ENCODE measurements around the gene RAVER1. TPM values are rescaled to one million over a fixed set of nuclear protein-coding genes. Genes with fewer than 3 reads are reported as not detected.

The RAVER1 gene
- polyA plus RNA-seq, 1 donor: 10.9 TPM

DNA sequence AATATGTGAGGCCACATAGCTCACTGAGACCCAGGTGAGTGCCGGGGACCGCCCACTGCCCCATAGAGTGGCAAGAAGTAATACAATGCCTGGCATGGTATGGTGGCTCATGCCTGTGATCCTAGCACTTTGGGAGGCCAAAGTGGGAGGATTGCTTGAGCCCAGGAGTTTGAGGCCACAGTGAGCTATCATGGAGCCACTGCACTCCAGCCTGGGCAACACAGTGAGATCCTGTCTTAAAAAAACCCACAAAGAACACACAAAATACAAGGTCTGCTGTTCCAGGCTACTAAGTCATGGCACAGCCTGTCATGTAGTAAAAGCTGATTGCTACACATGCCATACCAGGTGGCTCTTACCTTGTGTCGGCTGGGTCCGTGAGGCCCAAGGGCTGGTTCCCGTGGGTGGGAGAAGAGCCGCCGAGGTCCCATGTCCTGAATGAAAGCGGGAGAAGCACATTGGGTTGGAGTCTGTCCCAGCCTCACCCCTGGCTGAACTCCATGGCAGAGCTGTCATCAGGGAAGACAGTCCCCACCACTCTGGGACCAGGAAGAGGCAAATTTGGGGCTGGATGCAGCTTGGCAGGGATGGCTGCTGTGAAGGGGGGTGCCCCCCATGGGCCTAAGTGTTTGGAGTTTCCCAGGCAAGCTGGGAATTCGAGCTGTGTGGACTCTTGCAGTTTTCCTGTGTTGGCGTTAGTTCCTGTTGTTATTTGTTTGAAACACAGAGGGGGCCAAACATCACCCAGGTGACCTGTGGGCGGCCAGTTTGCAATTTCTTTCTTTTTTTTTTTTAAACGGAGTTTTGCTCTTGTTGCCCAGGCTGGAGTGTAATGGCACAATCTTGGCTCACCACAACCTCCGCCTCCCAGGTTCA is 14.3 kb downstream of the RAVER1 start:
- no peak for DNase-seq (ENCODE audit: low read depth)

GRCh38 chr19:10317857-10318462 is 15.4 kb downstream of the RAVER1 start:
- no peak for DNase-seq (ENCODE audit: low read depth)

GRCh38 chr19:10317045-10317856 is 16.1 kb downstream of the RAVER1 start:
- DNase-seq (ENCODE audit: low read depth): no peak

- no peak for DNase-seq (ENCODE audit: low read depth)
Measured at GRCh38 chr19:10316229-10317044, 16.9 kb downstream of the RAVER1 start.

DNA sequence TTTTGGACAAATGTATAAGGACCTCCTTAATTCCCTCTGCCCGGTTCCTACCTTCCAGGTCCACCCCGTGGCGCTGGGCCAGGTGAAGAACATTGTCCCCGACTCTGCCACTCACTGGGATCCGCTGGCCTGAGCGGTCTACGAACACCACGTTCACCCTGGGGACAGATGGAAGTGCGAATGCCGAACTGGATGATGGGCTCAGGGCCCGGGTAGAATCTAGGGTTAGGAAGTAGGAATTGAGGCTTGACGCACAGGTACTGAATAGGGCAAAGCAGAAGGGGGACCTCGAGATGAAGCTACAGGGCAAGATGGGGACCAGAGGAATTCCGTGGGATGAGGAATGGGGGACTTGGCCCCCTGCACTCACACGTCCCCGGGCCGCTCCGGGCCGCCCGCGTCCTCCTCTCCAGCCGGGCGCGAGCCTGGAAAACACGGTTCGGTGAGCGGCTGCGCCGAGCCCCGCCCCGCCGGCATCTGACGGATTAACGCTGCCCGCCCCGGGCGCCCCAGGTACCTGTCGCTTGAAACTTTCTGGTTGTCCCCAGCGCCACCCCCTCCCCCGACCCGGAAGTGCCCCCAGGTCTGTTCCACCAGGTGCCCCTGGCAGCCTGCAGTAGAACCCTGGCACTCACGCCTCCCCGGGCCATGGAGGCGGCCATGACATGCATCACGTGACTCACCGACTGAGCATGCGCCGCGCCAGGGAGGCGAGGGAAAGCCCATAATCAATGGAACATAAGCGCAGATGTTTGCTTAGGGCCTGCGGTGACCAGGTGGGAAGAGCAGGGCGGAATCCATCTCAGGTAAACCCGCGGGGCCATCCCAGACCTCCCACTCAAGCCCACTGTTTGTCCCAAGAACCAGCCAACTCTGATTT is 17.8 kb downstream of the RAVER1 start, which contains the start of gene FDX2:
Gene FDX2, minus strand, starts transcription at position 681 of the 880 bp plus-strand sequence. Its CDS starts 19 bp downstream, at position 662.
- peak; percentile 46 for DNase-seq (ENCODE audit: low read depth)

DNA sequence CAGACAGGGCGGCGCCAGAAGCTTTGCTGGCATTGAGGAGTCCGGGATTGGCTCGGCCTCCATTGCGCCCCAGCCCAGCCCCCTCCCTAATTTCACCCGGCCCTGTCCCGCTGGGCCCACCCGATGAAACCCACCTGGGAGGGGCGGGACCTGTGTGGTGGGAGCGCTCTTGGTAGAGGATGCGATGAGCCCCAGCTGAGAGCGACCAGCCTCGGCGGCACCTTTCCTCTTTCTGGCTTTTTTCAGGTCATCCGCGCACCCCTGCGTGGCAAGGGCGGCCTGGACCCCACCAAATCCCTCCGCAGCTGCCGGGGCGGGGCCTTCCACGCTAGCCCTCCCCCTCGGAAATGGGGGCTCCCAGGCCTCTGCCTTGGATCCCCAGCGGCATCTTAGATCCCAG is 23.9 kb downstream of the RAVER1 start, which contains the start of gene ZGLP1:
Gene ZGLP1, minus strand, starts transcription at position 393 of the 400 bp plus-strand sequence.
- DNase-seq (ENCODE audit: low read depth): no peak

GRCh38 chr19:10306327-10306726 is 27.0 kb downstream of the RAVER1 start:
- DNase-seq (ENCODE audit: low read depth): no peak

DNA sequence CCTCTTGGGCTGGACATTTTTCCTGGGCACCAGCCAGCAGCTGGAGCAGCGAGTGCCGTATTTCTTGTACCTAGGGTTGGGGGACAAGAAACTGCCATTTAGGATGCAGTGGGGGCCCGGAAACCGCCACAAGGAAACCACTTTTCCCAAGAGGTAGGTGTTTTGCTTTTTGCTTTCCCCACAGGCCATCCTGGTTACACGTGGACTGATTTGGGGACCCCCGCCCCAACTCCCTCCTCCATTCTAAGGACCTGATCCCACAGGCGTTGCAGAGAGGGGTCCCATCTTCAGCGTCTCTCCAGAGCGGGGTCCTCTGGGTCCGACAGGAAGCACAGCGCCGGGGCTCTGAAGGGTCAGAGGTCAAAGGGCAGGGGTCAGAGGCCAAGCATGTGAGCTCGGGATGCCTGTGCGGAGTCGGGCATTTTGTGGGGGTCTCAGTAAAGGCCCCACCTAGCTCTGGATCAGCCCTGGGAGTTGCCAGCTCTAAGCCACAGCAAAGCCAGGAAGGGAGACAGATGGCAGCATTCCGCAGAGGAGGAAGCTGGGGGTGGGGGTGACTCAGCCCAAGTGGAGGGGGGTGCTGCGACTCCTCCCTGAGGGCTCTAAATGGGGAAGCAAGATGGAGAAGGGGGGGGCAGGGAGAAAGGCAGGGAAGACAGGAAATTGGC is 28.1 kb downstream of the RAVER1 start:
- DNase-seq (ENCODE audit: low read depth): no peak

DNA sequence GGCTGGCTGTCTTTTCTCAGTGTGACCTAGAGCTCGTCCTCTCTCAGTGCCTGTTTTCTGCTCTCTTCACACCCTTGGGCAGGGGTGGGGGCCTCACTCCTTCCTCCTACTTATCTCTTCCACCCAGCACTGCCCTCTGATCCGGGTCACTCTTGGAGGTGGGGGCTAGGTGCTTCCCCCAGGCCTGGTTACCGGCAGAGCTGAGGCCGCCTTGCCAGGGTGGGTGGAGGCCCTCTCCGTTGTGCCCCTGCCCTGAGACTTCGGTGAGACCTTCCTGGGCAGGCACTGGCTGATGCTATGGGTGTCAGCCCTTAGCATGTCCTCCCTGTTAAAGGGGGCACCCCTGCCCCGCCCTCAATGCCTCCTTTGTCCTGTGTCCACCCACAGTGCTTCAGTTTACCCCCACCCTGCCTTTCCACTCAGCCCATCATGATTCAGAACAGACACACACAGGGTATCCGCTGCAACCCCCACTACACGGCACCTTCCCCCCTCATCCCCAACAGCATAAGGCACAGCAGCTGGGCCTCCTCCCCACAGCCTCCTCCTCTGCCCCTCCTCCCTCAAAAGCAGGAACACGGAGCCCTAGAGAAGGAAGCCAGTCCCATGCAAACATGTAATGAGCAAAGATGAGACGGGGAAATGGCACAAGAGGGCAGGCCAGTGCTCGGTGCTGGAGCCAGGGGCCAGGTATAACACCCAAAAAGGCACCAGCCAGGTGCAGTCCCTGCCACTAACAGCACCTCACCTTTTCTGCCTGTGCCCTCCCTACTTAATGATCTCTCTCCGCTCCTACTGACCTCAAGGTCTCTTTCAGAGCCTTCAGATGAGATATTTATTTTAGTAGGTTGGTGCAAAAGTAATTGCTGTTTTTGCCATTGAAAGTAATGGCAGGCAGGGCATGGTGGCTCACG is 33.5 kb downstream of the RAVER1 start:
- no peak for DNase-seq (ENCODE audit: low read depth)

DNA sequence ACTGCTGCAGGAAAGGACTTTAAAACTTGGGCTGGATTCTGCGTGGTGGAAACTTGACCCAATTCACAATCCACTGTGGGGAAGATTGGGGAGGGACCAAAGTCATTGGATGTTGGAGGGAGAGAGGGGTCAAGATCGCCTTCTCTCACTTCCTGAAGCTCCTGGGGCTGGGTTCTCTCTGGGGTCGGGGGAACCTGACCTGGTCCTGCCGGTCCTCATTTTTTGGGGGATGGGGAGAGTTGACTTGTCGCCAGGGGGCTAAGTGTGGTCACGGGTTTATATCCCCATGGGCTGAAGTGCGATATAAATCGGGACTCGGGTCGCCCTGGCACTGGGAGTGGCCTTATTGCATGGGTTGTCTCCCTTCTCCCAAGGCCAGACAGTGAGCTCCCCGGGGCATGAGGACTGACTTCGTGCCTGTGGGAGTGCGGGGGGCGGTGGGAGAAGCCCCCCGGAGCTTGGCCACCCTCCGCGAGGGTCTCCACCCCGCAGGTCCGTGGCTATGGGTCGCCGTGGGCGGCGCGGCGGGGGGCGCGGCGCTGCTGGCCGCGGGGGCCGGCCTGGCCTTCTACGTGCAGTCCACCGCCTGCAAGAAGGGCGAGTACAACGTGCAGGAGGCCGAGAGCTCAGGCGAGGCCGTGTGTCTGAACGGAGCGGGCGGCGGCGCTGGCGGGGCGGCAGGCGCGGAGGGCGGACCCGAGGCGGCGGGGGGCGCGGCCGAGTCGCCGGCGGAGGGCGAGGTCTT is 37.3 kb downstream of the RAVER1 start:
- no peak for DNase-seq (ENCODE audit: low read depth)

DNA sequence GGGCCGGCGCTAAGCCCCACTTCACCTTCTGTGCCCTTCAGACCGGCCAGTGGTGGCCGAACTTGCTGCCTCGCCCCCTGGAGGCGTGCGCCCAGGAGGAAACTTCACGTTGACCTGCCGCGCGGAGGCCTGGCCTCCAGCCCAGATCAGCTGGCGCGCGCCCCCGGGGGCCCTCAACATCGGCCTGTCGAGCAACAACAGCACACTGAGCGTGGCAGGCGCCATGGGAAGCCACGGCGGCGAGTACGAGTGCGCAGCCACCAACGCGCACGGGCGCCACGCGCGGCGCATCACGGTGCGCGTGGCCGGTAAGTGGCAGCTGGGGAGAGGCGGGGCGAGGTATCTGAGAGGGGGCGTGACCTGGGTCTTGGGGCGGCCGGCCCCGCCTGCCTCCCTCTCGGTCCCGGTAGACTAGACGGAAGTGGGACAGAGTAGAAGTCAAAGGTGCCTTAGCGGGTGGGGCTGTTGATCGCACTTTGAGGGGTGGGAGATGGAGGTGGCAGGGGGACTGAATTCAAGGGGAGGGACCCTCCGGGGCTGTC is 38.0 kb downstream of the RAVER1 start:
- no peak for DNase-seq (ENCODE audit: low read depth)

DNA sequence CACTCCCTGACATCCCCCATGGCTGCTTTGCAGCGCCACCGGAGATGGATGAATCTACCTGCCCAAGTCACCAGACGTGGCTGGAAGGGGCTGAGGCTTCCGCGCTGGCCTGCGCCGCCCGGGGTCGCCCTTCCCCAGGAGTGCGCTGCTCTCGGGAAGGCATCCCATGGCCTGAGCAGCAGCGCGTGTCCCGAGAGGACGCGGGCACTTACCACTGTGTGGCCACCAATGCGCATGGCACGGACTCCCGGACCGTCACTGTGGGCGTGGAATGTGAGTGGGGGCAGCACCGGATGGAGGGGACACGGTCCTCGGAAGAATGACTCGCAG is 39.0 kb downstream of the RAVER1 start:
- DNase-seq (ENCODE audit: low read depth): no peak

DNA sequence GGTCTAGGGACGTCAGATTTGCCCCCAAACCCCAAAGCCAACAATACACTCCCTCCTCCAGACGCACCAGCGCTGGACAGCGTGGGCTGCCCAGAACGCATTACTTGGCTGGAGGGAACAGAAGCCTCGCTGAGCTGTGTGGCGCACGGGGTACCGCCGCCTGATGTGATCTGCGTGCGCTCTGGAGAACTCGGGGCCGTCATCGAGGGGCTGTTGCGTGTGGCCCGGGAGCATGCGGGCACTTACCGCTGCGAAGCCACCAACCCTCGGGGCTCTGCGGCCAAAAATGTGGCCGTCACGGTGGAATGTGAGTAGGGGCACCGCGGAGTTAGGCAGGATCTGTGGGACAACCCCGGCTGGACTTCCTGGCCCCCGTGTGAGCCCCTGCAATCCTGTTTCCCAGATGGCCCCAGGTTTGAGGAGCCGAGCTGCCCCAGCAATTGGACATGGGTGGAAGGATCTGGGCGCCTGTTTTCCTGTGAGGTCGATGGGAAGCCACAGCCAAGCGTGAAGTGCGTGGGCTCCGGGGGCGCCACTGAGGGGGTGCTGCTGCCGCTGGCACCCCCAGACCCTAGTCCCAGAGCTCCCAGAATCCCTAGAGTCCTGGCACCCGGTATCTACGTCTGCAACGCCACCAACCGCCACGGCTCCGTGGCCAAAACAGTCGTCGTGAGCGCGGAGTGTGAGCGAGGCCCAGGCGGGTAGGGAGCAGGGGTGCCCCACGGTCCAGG is 39.5 kb downstream of the RAVER1 start:
- no peak for DNase-seq (ENCODE audit: low read depth)

DNA sequence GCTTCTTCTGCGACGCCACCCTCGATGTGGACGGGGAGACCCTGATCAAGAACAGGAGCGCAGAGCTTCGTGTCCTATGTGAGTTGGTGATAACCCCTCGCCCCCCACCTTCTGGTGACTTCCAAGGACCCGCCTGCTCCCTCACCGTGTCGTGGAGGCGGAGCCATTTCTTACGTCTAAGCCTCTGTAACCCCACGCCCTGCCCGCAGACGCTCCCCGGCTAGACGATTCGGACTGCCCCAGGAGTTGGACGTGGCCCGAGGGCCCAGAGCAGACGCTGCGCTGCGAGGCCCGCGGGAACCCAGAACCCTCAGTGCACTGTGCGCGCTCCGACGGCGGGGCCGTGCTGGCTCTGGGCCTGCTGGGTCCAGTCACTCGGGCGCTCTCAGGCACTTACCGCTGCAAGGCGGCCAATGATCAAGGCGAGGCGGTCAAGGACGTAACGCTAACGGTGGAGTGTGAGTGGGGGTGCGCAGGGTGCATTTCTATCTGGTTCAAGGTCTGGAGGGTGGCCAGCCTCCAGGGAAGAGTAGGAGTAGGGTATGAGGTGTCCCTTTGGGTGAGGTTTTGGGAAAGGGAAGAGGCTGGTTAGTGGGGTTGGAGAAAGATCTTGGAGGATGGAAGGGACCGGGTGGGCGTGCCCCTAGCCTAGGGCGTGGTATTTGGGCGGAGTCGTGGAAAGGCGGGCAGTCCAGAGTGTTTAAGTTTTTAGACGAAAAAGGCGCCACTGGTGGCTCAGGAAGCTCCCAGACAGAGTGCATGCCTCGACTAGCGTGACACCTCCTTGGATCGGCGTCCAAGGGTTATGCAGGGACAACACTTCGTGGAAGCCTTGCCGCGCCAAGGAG is 40.3 kb downstream of the RAVER1 start:
- no peak for DNase-seq (ENCODE audit: low read depth)

DNA sequence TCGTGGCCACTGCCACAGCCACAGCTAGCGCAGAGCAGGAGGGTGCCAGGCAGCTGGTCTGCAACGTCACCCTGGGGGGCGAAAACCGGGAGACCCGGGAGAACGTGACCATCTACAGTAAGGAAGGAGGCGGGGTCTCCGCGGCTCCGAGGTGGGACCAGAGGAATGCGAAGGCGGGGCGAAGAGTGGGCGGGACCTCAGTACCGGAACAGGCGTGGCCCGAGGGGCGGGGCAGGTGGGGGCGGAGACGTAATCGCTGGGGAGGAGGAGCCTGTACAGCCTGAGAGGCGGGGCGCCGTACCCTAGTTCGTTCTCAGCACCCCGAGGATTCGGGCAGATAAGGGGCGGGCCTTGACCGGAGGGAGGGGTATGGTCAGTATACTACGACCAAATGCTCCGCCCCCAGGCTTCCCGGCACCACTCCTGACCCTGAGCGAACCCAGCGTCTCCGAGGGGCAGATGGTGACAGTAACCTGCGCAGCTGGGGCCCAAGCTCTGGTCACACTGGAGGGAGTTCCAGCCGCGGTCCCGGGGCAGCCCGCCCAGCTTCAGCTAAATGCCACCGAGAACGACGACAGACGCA is 41.0 kb downstream of the RAVER1 start:
- DNase-seq (ENCODE audit: low read depth): no peak
